ENCODE measurements around the gene LCN2. TPM values are rescaled to one million over a fixed set of nuclear protein-coding genes. Genes with fewer than 3 reads are reported as not detected.

LCN2 gene
- total and polyA plus RNA-seq, 2 experiments from 2014 or later = 2.0 TPM; not detected in 1

GRCh38 chr9:128113526-128114325 lies 35.5 kb upstream of the LCN2 start (continued):
- TF ChIP-seq ZNF462 (CRISPR knock-in tag; IDR thresholded peaks at IDR 0.05) (no peak), EZH2phosphoT487 (IDR thresholded peaks at IDR 0.05; ENCODE audit: unreplicated experiment) (no peak), ETS1 (IDR thresholded peaks at IDR 0.05) (no peak), JUNB (IDR thresholded peaks at IDR 0.05; ENCODE audit: unreplicated experiment) (no peak), CREB1 (CRISPR knock-in tag; IDR thresholded peaks at IDR 0.05; ENCODE audit: low read depth) (no peak), STAT1 (IDR thresholded peaks at IDR 0.05; ENCODE audit: unreplicated experiment) (no peak)

Measured in GM23338 (cell line).